ENCODE measurements around the gene KRT32. TPM values are rescaled to one million over a fixed set of nuclear protein-coding genes. Genes with fewer than 3 reads are reported as not detected.

KRT32 gene
- total RNA-seq, 1 experiment from 2014 or later, result not detected

DNA sequence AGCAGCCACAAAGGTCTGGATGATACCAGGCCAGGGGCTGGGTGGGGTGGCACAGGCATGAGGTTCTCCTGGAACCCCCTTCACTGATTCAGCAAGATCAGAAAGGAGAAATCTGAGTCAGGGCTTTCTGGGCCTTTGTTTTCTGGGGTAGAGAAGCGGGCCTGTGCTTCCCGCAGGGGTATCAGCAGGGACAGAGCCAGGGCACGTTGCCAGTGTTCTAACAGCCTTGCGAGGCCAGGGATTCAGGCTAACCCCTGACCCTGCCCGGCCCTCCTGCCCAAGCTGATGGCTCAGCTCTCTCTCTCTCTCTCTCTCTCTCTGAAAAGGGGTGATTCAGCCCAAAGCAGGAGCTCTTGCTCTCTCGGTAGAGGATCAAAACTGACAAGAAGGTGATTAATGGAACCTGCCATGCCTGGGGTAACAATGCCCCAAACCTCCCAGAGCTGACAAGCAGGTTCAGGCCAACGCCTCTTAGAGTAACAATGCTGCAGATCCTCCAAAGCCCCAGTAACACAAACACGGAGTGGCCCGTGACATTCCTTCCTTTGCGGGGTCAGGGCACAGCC lies 40.2 kb upstream of the KRT32 start:
- DNase-seq (ENCODE audit: unreplicated experiment), result no peak
- H3K4me3 Mint-ChIP-seq (ENCODE audit: unreplicated experiment), result no peak overlapping the region
- no peak overlapping the region for H3K27ac Mint-ChIP-seq (ENCODE audit: low read depth, unreplicated experiment)
- POLR2A ChIA-PET, result interaction anchor here (0.6 to 1.4 kb wide), 3 partner anchors 10 to 148 kb away, joined by 3 to 4 read pairs (median 3); no protein-coding TSS in a partner anchor
- no peaks in the 10 kb centered on the region for H3K36me3 Mint-ChIP-seq (ENCODE audit: insufficient read depth, unreplicated experiment)
- no peaks in the 10 kb centered on the region for H3K27me3 Mint-ChIP-seq (ENCODE audit: insufficient read depth, unreplicated experiment)
- CTCF ChIA-PET, result interaction anchor here (0.5 to 4.9 kb wide), 2 partner anchors 41 to 155 kb away, joined by 3 to 20 read pairs; no protein-coding TSS in a partner anchor
- intact Hi-C loops (cut with micrococcal nuclease), result no loop called here
- TF ChIP-seq, protein P1, sequence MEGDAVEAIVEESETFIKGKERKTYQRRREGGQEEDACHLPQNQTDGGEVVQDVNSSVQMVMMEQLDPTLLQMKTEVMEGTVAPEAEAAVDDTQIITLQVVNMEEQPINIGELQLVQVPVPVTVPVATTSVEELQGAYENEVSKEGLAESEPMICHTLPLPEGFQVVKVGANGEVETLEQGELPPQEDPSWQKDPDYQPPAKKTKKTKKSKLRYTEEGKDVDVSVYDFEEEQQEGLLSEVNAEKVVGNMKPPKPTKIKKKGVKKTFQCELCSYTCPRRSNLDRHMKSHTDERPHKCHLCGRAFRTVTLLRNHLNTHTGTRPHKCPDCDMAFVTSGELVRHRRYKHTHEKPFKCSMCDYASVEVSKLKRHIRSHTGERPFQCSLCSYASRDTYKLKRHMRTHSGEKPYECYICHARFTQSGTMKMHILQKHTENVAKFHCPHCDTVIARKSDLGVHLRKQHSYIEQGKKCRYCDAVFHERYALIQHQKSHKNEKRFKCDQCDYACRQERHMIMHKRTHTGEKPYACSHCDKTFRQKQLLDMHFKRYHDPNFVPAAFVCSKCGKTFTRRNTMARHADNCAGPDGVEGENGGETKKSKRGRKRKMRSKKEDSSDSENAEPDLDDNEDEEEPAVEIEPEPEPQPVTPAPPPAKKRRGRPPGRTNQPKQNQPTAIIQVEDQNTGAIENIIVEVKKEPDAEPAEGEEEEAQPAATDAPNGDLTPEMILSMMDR (IDR thresholded peaks at IDR 0.05; ENCODE audit: unreplicated experiment), result no peak
- H3K9me3 Mint-ChIP-seq (ENCODE audit: unreplicated experiment), result no peaks in the 10 kb centered on the region
- BruUV-seq (replicated peaks), result no TSS peak
- peaks cover under 1% of the 10 kb centered on the region for H3K4me1 Mint-ChIP-seq (ENCODE audit: insufficient read depth, unreplicated experiment)

- H3K27me3 Mint-ChIP-seq (ENCODE audit: insufficient read depth, unreplicated experiment), result no peaks in the 10 kb centered on the region
- TF ChIP-seq, protein P1 (IDR thresholded peaks at IDR 0.05; ENCODE audit: unreplicated experiment), result no peak
- no peak overlapping the region for H3K27ac Mint-ChIP-seq (ENCODE audit: low read depth, unreplicated experiment)
- BruUV-seq (replicated peaks), result no TSS peak
- no peak for DNase-seq (ENCODE audit: unreplicated experiment)
- no peaks in the 10 kb centered on the region for H3K36me3 Mint-ChIP-seq (ENCODE audit: insufficient read depth, unreplicated experiment)
- H3K4me1 Mint-ChIP-seq (ENCODE audit: insufficient read depth, unreplicated experiment), result no peaks in the 10 kb centered on the region
- POLR2A ChIA-PET, result interaction anchor here (1.1 to 1.4 kb wide), 2 partner anchors 8 to 18 kb away, joined by 4 read pairs; no protein-coding TSS in a partner anchor
- intact Hi-C loops (cut with micrococcal nuclease), result no loop called here
- CTCF ChIA-PET, result interaction anchor here (1.0 to 4.9 kb wide), 2 partner anchors 43 to 159 kb away, joined by 3 to 20 read pairs; no protein-coding TSS in a partner anchor
- no peak overlapping the region for H3K4me3 Mint-ChIP-seq (ENCODE audit: unreplicated experiment)
- no peaks in the 10 kb centered on the region for H3K9me3 Mint-ChIP-seq (ENCODE audit: unreplicated experiment)
Measured at GRCh38 chr17:41505809-41506767, 38.9 kb upstream of the KRT32 start.

DNA sequence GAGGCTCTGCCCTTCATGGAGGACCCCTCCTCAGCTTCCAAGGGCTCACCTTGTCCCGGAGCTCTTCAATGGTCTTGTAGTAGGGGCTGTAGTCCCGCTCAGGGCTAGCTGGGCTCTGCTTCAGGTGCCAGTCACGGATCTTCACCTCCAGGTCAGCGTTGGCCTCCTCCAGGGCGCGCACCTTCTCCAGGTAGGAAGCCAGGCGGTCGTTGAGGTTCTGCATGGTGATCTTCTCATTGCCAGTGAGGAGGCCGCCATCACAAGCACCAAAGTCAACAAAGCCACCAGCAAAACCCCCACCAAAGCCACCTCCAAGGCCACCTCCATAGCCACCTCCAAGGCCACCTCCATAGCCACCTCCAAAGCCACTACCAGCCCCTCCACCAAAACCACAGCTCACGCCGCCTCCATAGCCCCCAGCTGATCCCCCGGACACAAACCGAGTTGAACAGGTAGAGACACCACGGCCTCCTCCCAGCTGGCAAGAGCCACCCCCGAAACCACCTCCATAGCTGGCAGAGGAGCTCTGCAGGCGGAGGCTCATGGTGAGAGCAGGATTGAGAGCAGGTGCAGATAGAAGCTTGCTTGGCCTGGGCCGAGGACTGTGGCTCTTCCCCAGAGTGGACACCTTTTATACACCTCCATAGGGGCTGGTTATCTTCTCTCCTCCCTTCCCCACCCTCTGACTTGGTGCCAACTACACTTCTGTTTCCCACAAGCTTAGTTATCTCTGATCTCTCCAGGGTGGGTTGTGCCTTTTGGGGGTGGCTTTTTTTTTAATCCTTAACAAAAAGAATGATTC lies 38.0 kb upstream of the KRT32 start, which contains the start of gene KRT13:
KRT13 (minus strand) TSS at position 606 of the 802 bp plus-strand sequence; CDS start at position 544, 62 bp downstream.
- H3K27me3 Mint-ChIP-seq (ENCODE audit: insufficient read depth, unreplicated experiment), result no peaks in the 10 kb centered on the region
- no peak within 1 kb of the TSS for H3K27ac Mint-ChIP-seq (ENCODE audit: low read depth, unreplicated experiment)
- no peak for DNase-seq (ENCODE audit: unreplicated experiment)

More for the DNA sequence above, 38.0 kb upstream of the KRT32 start, which contains the start of gene KRT13:
- no TSS peak for BruUV-seq (replicated peaks)
- CTCF ChIA-PET, result interaction anchor here (1.0 to 4.9 kb wide), 2 partner anchors 44 to 159 kb away, joined by 3 to 20 read pairs; no protein-coding TSS in a partner anchor
- Mint-ChIP-seq H3K4me1 (ENCODE audit: insufficient read depth, unreplicated experiment) (peaks cover 7% of the 10 kb centered on the region), H3K9me3 (ENCODE audit: unreplicated experiment) (no peaks in the 10 kb centered on the region), H3K36me3 (ENCODE audit: insufficient read depth, unreplicated experiment) (no peaks in the 10 kb centered on the region), H3K4me3 (ENCODE audit: unreplicated experiment) (no peak within 1 kb of the TSS)
- intact Hi-C loops (cut with micrococcal nuclease), result no loop called here
- POLR2A ChIA-PET, result interaction anchor here (1.1 kb wide), 1 partner anchor 18 kb away, joined by 4 read pairs; no protein-coding TSS in a partner anchor
- TF ChIP-seq, protein P1 (IDR thresholded peaks at IDR 0.05; ENCODE audit: unreplicated experiment), result no peak
